Left lobe of liver (tissue), 2 donors: ENCODE data around the gene SEMA6C. TPM values are rescaled to one million over a fixed set of nuclear protein-coding genes. Genes with fewer than 3 reads are reported as not detected.
A peak's percentile ranks its signal among the peaks of the same experiment; 100 is the strongest.
"Not testable (repeated sequence)": the region's sequence is repeated elsewhere in the genome, so short reads cannot be mapped to it uniquely, and the experiment has no call there.

Experiments used
- ATAC-seq: fragments of 200-7000 bp; cut with Tn5 transposase; one replicate; pipeline ENCODE4 v1.9.1; 2020; ENCODE audit warnings: mild to moderate bottlenecking, moderate library complexity
- DNase-seq: peaks from one replicate; pipeline ENCODE4 v3.0.0-alpha.2; 2020; ENCODE audit warnings: low spot score
- total RNA-seq: library from RNA; stranded (reverse); gene quantifications from one replicate; pipeline ENCODE4 v1.2.1, GENCODE V29; 2021
- donor health status: DM: no; HTN: no; CAD: no; lungs with moderate emphysema.
- donor health status: DM: no; HTN: yes; CAD: no.

The SEMA6C gene
- total RNA-seq, 1 donor from 2014 or later, result 6.4 TPM

DNA sequence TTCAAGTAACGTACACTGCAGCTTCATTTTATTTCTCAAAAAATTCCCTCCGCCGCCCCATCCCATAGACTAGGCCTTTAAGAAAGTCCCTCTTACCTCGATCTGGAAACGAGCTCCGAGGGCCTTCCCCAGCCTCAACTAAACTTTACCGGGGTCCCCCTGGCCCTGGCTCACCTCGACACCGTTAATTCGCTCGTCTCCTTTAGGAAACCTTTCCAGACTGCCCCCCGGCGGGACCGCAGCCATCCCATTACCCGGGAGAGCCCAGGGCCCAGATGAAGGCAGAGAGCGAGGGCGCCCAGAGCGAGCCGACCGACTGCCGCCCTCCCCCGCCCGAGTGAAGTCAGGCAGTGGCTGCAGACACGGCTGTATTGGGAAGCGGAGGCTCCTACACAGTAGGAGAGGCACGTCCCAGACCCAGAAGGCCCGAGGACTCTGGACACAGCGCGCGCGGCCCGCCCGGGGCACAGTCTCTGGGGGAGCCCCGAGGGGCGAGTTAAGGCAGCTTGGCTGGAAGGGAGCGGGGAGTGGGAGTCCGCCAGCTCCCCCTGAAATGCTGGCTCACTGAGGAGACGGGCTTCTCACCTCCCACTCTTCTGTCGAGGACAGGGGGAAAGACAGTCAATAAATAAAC, 14.6 kb downstream of the SEMA6C start:
- ATAC-seq (peak; percentile 7), DNase-seq (no peak)

DNA sequence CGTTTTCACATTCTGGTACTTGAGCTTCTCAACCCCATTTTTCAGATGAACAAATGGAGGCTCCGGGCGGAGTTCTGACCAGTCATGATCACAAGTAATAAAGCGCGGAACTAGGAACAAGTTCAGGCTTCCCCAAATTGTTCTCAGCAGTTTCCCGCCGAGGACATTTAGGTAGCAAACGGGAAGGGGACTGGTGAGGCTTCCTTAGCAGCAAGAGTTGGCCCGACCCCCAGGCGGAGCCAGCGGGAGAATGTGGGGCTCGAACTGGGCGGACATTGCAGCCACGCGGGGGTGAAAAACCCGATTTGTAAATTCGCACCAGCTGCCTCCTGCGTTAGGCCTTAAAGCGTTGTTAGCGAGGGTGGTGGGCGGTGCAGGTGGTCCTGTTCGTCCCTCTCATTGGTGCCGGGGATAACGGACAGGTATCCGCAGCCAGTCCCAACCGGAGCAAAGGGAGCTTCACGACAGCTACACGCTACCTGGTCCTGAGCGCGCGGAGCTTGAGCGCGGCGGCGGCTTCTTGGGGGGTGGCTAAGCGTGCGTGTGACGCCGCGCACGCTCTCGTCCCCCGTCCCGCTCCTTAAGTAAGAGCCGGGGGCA, 15.3 kb downstream of the SEMA6C start:
- peak; percentile 78 for ATAC-seq

DNA sequence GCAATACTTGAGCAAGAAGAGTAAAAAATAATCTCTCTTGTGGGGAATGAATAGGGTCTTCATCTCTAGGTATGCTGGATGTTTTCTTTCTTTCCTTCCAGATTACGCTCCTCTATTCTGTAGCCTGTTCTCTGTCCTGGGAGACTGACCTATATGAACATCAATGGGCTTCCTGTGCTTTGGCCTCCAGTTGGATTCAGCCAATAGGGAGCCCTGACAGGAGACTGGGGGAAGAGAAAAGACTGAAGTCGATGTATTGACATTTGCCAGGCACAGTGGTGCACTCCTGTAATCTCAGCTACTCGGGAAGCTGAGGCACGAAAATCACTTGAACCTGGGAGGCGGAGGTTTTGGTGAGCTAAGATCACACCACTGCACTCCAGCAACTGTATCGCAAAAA, 17.6 kb downstream of the SEMA6C start:
- DNase-seq (no peak), ATAC-seq (no peak)

More for the DNA sequence above, 15.3 kb downstream of the SEMA6C start:
- DNase-seq, result peak; percentile 76

DNA sequence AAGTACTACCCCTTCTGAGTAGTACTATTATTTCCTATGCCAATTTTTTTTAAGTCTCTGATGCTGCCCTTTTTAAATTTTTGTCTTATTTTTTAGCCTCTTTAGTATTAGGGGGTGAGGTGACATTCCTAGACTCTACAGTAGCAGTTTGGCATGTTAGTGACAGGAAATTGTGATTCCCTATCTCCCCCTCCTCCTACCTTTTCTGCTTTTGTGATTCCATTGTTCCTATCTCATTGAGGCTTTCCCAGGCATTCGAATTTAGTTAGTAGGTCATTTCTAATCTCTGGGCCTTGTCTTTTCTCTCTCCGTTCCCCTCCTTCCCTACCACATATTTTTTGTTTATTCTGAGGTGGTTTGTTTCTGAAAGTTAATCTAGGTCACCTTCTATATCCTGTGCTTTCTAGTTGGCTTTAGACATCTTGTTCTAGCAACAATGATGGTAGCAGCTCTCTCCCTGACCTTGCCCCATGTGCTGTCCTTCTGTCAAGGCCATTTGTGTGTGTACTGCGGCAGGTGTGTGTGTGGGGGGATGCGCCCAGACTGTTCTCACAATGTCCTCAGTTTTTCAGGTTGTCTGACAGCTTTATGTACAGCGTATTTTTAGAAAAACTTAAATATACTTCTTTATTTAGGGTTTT, 21.5 kb downstream of the SEMA6C start:
- DNase-seq, result no peak

DNA sequence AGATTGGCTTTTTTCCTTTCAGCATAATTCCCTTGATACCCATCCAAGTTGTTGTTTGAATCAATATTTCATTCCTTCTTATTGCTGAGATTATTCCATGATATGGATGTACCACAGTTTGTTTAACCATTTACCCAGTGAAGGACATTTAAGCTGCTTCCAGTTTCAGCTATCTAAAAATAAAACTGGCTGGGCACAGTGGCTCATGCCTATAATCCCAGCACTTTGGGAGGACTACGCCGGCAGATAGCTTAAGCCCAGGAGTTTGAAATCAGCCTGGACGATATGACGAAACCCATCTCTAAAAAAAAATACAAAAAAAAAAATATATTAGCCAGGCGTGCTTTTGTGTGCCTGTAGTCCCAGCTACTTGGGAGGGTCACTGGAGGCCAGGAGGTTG, 32.6 kb downstream of the SEMA6C start:
- ATAC-seq (no peak), DNase-seq (no peak)

More for the DNA sequence above, 21.5 kb downstream of the SEMA6C start:
- no peak for ATAC-seq

DNA sequence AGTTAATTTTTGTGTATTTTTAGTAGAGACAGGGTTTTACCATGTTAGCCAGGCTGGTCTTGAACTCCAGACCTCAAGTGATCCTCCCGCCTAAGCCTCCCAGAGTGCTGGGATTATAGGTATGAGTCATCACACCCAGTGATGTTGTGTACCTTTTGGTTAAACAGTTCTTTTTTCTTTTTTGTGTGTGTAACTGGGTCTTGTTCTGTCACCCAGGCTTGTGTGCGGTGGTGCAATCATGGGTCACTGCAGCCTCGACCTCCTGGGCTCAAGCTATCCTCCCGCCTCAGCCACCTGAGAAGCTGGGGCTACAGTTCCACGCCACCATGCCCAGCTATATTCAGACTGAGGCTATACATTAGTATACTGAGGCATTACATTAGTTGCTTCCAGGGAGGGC, 38.1 kb downstream of the SEMA6C start:
- no peak for DNase-seq

DNA sequence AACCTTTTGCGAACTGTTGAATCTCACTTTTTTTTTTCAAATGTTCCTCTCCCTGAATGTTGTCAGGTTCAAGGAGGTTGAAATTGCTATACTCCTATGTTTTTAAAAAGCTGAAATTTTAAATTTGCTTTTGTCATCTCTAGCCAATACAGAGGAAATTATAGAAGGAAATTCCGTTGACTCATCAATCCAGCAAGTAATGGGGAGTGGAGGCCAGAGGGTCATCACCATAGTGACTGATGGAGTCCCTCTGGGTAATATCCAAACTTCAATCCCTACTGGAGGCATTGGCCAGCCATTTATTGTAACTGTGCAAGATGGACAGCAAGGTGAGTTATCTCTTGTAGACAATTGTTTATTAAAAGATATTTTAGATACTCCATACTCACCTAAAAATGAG, 39.5 kb downstream of the SEMA6C start:
- DNase-seq (no peak), ATAC-seq (no peak)

More for the DNA sequence above, 38.1 kb downstream of the SEMA6C start:
- ATAC-seq, result no peak

DNA sequence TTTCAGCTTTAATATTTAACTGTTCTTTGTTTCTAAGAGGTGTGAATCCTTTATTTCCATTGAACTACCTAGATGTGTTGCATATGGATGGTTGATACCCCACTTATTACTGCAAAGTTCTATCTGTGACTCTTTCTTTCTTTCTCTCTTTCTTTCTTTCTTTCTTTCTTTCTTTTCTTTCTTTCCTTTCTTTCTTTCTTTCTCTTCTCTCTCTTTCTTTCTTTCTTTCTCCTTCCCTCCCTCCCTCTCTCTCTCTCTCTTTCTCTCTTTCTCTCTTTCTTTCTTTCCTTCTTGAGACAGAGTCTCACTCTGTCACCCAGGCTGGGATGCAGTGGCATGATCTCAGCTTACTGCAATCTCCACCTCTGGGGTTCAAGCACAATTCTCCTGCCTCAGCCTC, 41.8 kb downstream of the SEMA6C start:
- DNase-seq (no peak), ATAC-seq (no peak)

DNA sequence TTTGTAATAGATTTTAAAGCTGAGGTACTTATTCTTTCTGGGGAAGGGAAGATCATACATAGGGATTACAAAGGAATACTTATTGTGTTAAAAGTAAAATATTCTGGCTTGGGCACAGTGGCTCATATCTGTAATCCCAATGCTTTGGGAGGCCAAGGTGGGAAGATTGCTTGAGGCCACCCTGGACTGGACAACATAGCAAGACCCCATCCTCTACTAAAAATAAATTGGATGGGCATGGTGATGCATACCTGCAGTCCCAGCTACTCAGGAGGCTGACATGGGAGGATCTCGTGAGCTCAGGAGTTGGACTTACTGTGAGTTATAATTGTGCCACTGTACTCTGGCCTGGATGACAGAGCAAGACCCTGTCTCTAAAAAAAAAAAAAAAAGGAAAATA, 48.3 kb downstream of the SEMA6C start:
- no peak for DNase-seq
- ATAC-seq, result no peak

DNA sequence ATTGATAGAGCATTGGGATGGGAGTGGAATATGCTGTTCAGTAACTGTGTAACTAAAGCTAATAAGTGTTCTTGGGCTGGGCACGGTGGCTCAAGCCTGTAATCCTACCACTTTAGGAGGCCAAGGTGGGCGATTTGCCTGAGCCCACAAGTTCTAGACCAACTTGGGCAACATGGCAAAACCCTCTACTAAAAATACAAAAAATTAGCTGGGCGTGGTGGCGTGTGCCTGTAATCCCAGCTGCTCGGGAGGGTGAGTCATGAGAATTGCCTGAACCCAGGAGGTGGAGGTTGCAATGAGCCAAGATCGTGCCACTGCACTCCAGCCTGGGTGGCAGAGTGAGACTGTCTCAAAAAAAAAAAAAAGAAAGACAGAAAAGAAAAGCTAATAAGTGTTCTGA, 49.0 kb downstream of the SEMA6C start:
- ATAC-seq, DNase-seq: not testable (repeated sequence)

DNA sequence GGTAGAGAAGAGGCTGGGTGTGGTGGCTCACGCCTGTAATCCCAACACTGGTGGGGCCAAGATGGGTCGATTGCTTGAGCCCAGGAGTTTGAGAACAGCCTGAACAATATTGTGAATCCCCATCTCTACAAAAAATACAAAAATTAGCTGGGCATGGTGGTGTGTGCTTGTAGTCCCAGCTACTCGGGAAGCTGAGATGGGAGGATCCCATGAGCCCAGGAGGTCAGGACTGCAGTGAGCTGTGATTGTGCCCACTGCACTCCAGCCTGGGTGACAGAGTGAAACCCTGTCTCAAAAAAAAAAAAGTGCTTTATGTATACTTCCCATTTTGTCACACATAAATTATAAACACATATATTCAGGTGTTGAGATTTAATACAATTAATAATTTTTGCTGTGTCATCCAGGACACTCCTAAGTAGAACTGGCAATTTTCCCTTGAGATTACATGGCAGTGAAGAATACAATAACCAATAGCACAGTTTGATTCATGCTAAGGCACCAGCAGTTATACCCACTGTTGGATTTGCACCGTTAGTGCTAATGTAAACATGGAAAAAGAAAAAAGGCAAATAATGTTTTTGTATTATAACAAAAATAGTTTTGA, 60.4 kb downstream of the SEMA6C start:
- ATAC-seq, result no peak
- no peak for DNase-seq

Other genes starting within 250 kb of the SEMA6C start
- 14.0 TPM for gene SETDB1, start 220.3 kb downstream of the SEMA6C start, total RNA-seq
- 425 TPM for gene CERS2, start 171.8 kb downstream of the SEMA6C start, total RNA-seq
- gene ANXA9, start 164.3 kb downstream of the SEMA6C start, total RNA-seq, result 9.3 TPM
- gene MINDY1, start 139.7 kb downstream of the SEMA6C start, total RNA-seq, result 23.3 TPM
- 12.2 TPM for gene PRUNE1, start 138.2 kb downstream of the SEMA6C start, total RNA-seq
- 1.6 TPM for gene BNIPL, start 110.0 kb downstream of the SEMA6C start, total RNA-seq
- 4.3 TPM for gene C1orf56, start 98.9 kb downstream of the SEMA6C start, total RNA-seq
- gene CDC42SE1, start 87.0 kb downstream of the SEMA6C start, total RNA-seq, result 21.0 TPM
- gene MLLT11, start 86.2 kb downstream of the SEMA6C start, total RNA-seq, result 0.28 TPM
- 6.2 TPM for gene GABPB2, start 75.9 kb downstream of the SEMA6C start, total RNA-seq
- 0.96 TPM for gene TNFAIP8L2, start 10.0 kb upstream of the SEMA6C start, total RNA-seq
- gene LYSMD1, start 19.3 kb upstream of the SEMA6C start, total RNA-seq, result 3.9 TPM
- 9.4 TPM for gene SCNM1, start 19.5 kb upstream of the SEMA6C start, total RNA-seq
- 0.33 TPM for gene TMOD4, start 29.4 kb upstream of the SEMA6C start, total RNA-seq
- gene VPS72, start 43.6 kb upstream of the SEMA6C start, total RNA-seq, result 14.4 TPM
- 12.0 TPM for gene PIP5K1A, start 51.9 kb upstream of the SEMA6C start, total RNA-seq
- 80.6 TPM for gene PSMD4, start 108.1 kb upstream of the SEMA6C start, total RNA-seq
- 13.6 TPM for gene ZNF687, start 135.7 kb upstream of the SEMA6C start, total RNA-seq
- 21.2 TPM for gene PI4KB, start 180.8 kb upstream of the SEMA6C start, total RNA-seq
- gene RFX5, start 200.6 kb upstream of the SEMA6C start, total RNA-seq, result 12.2 TPM
- 408 TPM for gene SELENBP1, start 226.1 kb upstream of the SEMA6C start, total RNA-seq